A549 treated with Hydrocortisone at 1 μM for 4 hours (cell line): ENCODE measurements around the gene AQP7. TPM values are rescaled to one million over a fixed set of nuclear protein-coding genes. Genes with fewer than 3 reads are reported as not detected.

ENCODE experiments used
- total RNA-seq: library from RNA; stranded (reverse); fragments of 200-300 nt; extraction: Qiagen RNA extraction; gene quantifications from 5 replicates; pipeline ENCODE4 v1.2.3, GENCODE V29; 2022

AQP7 gene
- 0.28 to 0.56 TPM (median 0.33 TPM) in 5 replicates for total RNA-seq

GRCh38 chr9:33402371-33402770 lies at the start of gene AQP7:
AQP7 (minus strand) TSS chr9:33402568; CDS start chr9:33401262, 1,306 bp downstream.

GRCh38 chr9:33446946-33447798 lies 44.8 kb upstream of the AQP7 start, which contains the start of gene AQP3:
AQP3 (minus strand) TSS chr9:33447593; CDS start chr9:33447530, 63 bp downstream.

Other genes with a start within 250 kb of the AQP7 start
- 195 to 246 TPM (median 234 TPM) in 5 replicates for gene B4GALT1, start 235.2 kb downstream of the AQP7 start, total RNA-seq
- gene SPINK4, start 162.4 kb downstream of the AQP7 start, total RNA-seq, result not detected in 5 replicates
- 112 to 132 TPM (median 127 TPM) in 5 replicates for gene BAG1, start 137.9 kb downstream of the AQP7 start, total RNA-seq
- gene CHMP5, start 137.5 kb downstream of the AQP7 start, total RNA-seq, result 67.3 to 80.6 TPM (median 70.3 TPM) in 5 replicates
- gene NFX1, start 112.1 kb downstream of the AQP7 start, total RNA-seq, result 31.4 to 34.8 TPM (median 31.7 TPM) in 5 replicates
- gene AQP3, start 45.0 kb upstream of the AQP7 start, total RNA-seq, result 21.0 to 24.9 TPM (median 23.2 TPM) in 5 replicates
- gene NOL6, start 71.4 kb upstream of the AQP7 start, total RNA-seq, result 69.7 to 76.7 TPM (median 72.1 TPM) in 5 replicates
- 4.8 to 7.7 TPM (median 5.3 TPM) in 5 replicates for gene ANKRD18B, start 121.7 kb upstream of the AQP7 start, total RNA-seq